Frontal cortex (tissue), 1 donor: Measurements from ENCODE around the gene TMEM145. TPM values are rescaled to one million over a fixed set of nuclear protein-coding genes. Genes with fewer than 3 reads are reported as not detected.

Source experiments
- small RNA-seq: library from RNA; depleted of rRNA; stranded (forward); fragments of <200 nt; gene quantifications from one replicate; pipeline ENCODE3, GENCODE V24; 2014
- total RNA-seq: library from RNA; depleted of rRNA; stranded (reverse); fragments of >200 nt; gene quantifications from one replicate; pipeline ENCODE4 v1.2.3, GENCODE V29; 2014

TMEM145 gene
- total RNA-seq, 1 donor from 2014 or later, result 35.1 TPM

Small RNA genes within 50 kb of the gene (small RNA-seq; reads per million reads assigned to genes)
- gene MIR8077, result 0.08 reads per million

Other genes with a start within 250 kb of the TMEM145 start
- gene GRIK5, start 243.1 kb upstream of the TMEM145 start, total RNA-seq, result 13.9 TPM
- 13.5 TPM for gene ZNF574, start 237.1 kb upstream of the TMEM145 start, total RNA-seq
- gene POU2F2, start 180.9 kb upstream of the TMEM145 start, total RNA-seq, result 2.9 TPM
- gene DEDD2, start 95.6 kb upstream of the TMEM145 start, total RNA-seq, result 20.0 TPM
- gene ZNF526, start 93.0 kb upstream of the TMEM145 start, total RNA-seq, result 4.1 TPM
- gene GSK3A, start 70.7 kb upstream of the TMEM145 start, total RNA-seq, result 16.3 TPM
- 7.7 TPM for gene ERF, start 58.2 kb upstream of the TMEM145 start, total RNA-seq
- 15.5 TPM for gene CIC, start 44.1 kb upstream of the TMEM145 start, total RNA-seq
- gene PRR19, start 11.2 kb upstream of the TMEM145 start, total RNA-seq, result 2.0 TPM
- gene PAFAH1B3, start 10.7 kb upstream of the TMEM145 start, total RNA-seq, result 242 TPM
- 35.9 TPM for gene MEGF8, start 12.3 kb downstream of the TMEM145 start, total RNA-seq
- gene CNFN, start 77.0 kb downstream of the TMEM145 start, total RNA-seq, result not detected
- 10.2 TPM for gene LIPE, start 114.1 kb downstream of the TMEM145 start, total RNA-seq
- not detected for gene CXCL17, start 129.6 kb downstream of the TMEM145 start, total RNA-seq
- gene CEACAM1, start 215.2 kb downstream of the TMEM145 start, total RNA-seq, result not detected